Smooth muscle cell (in vitro differentiated cells): Measurements from ENCODE around the gene ELN. TPM values are rescaled to one million over a fixed set of nuclear protein-coding genes. Genes with fewer than 3 reads are reported as not detected.

Experiments used
- DNase-seq: peaks from one replicate; lab custom pipeline; 2025; ENCODE audit not compliant: unreplicated experiment; lab: John Stamatoyannopoulos, UW
- H2AFZ ChIP-seq: fragments of 200-600 bp; sonication (generic); 2 replicates; pipeline ENCODE4 v1.6.0; 2016; ENCODE audit warnings: antibody characterized with exemption, low read depth, mild to moderate bottlenecking
- H3F3A ChIP-seq: fragments of 200-600 bp; sonication (generic); 2 replicates; pipeline ENCODE4 v1.6.0; 2017; ENCODE audit warnings: antibody characterized with exemption, low read depth
- H3K27ac ChIP-seq: fragments of 200-600 bp; sonication (generic); 2 replicates; pipeline ENCODE4 v1.5.1; 2016; ENCODE audit warnings: low read depth, mild to moderate bottlenecking
- H3K27me3 ChIP-seq: fragments of 200-600 bp; sonication (generic); 2 replicates; pipeline ENCODE4 v1.6.1; 2016; ENCODE audit warnings: low read depth, mild to moderate bottlenecking
- H3K36me3 ChIP-seq: fragments of 200-600 bp; sonication (generic); 2 replicates; pipeline ENCODE4 v1.5.1; 2016; ENCODE audit warnings: low read depth
- H3K4me1 ChIP-seq: fragments of 200-600 bp; sonication (generic); 2 replicates; pipeline ENCODE4 v1.5.1; 2016; ENCODE audit warnings: low read depth
- H3K4me2 ChIP-seq: fragments of 200-600 bp; sonication (generic); 2 replicates; pipeline ENCODE4 v1.6.0; 2016; ENCODE audit warnings: mild to moderate bottlenecking
- H3K4me3 ChIP-seq: fragments of 200-600 bp; sonication (generic); 2 replicates; pipeline ENCODE4 v1.5.1; 2016; ENCODE audit warnings: mild to moderate bottlenecking
- H3K79me2 ChIP-seq: fragments of 200-600 bp; sonication (generic); 2 replicates; pipeline ENCODE4 v1.6.0; 2016; ENCODE audit warnings: low read depth, mild to moderate bottlenecking
- H3K9ac ChIP-seq: fragments of 200-600 bp; sonication (generic); 2 replicates; pipeline ENCODE4 v1.6.0; 2016; ENCODE audit warnings: low read depth
- H3K9me3 ChIP-seq: fragments of 200-600 bp; sonication (generic); replicated peaks from 2 replicates; pipeline ENCODE4 v1.5.1; 2016; ENCODE audit warnings: low read depth
- H4K20me1 ChIP-seq: fragments of 200-600 bp; sonication (generic); 2 replicates; pipeline ENCODE4 v1.6.0; 2016; ENCODE audit warnings: low read depth
- WGBS: methylation state at CpG from one replicate; pipeline ENCODE4 v1.1.7; 2016; ENCODE audit warnings: low lambda C conversion rate; 5-methylcytosine and 5-hydroxymethylcytosine counted together
- polyA plus RNA-seq: library from polyadenylated mRNA; unstranded; fragments of >200 nt; fragmentation: Nextera tagmentation; extraction: Ambion mirVana; gene quantifications from 2 replicates; pipeline ENCODE4 v1.2.1, GENCODE V29; 2016
- total RNA-seq: library from RNA; depleted of rRNA; stranded (reverse); fragments of >200 nt; gene quantifications from 2 replicates; pipeline ENCODE4 v1.2.3, GENCODE V29; 2014
- TF ChIP-seq, protein P1 (sequence below): fragments of 200-600 bp; sonication (generic); IDR thresholded peaks from 2 replicates; pipeline ENCODE4 v1.5.1; 2017; ENCODE audit warnings: borderline replicate concordance, mild to moderate bottlenecking, antibody characterized with exemption; ENCODE audit not compliant: insufficient read depth, poor library complexity, severe bottlenecking

The ELN gene
- total and polyA plus RNA-seq, 2 experiments from 2014 or later: 0.13 TPM; not detected in 1

DNA sequence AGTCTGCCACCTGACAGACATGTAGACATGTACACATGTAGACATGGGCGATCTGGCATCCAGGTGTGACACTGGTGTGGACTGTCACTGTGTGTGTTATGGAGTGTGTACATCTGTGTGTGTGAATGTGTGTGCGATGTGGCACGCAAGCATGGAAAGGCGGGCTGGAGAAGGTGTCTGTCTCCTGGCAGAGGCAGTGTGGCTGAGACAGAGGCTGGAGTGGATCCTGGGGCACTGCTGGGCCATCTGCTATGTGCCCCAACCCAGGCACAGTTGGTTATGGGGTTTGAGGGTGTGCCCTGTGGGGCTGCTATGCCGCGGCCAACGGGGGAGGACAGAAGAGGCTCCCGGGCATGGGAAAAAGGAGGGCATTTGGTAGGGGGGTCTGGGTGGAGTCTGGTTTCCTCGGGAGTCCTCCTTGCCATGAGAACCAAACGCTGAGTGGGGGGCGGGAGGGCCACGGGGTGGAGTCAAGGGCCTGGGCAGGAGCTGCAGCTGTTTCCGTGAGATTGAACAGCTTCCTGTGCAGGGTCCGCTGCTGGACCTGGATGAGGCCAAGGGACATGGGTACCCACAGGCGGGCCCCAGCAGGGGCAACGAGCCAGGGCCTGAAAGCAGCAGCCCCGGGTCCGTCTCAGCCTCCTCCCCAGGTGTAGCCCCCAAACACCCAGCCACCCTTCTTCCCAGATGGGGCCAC lies 1.3 kb downstream of the ELN start:
- 79% methylated on average over 18 of the region's 18 CpGs for WGBS
- Histone ChIP-seq H3K79me2 (no peaks in the 10 kb centered on the region), H4K20me1 (no peaks in the 10 kb centered on the region), H3K4me1 (peaks cover 4% of the 10 kb centered on the region), H2AFZ (no peak overlapping the region), H3K4me2 (no peak overlapping the region), H3K9me3 (no peaks in the 10 kb centered on the region), H3K36me3 (no peaks in the 10 kb centered on the region), H3K9ac (no peak overlapping the region), H3K27ac (no peak overlapping the region), H3F3A (no peaks in the 10 kb centered on the region), H3K4me3 (no peak overlapping the region), H3K27me3 (no peaks in the 10 kb centered on the region)
- no peak for DNase-seq
- TF ChIP-seq, protein P1, sequence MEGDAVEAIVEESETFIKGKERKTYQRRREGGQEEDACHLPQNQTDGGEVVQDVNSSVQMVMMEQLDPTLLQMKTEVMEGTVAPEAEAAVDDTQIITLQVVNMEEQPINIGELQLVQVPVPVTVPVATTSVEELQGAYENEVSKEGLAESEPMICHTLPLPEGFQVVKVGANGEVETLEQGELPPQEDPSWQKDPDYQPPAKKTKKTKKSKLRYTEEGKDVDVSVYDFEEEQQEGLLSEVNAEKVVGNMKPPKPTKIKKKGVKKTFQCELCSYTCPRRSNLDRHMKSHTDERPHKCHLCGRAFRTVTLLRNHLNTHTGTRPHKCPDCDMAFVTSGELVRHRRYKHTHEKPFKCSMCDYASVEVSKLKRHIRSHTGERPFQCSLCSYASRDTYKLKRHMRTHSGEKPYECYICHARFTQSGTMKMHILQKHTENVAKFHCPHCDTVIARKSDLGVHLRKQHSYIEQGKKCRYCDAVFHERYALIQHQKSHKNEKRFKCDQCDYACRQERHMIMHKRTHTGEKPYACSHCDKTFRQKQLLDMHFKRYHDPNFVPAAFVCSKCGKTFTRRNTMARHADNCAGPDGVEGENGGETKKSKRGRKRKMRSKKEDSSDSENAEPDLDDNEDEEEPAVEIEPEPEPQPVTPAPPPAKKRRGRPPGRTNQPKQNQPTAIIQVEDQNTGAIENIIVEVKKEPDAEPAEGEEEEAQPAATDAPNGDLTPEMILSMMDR: no peak

DNA sequence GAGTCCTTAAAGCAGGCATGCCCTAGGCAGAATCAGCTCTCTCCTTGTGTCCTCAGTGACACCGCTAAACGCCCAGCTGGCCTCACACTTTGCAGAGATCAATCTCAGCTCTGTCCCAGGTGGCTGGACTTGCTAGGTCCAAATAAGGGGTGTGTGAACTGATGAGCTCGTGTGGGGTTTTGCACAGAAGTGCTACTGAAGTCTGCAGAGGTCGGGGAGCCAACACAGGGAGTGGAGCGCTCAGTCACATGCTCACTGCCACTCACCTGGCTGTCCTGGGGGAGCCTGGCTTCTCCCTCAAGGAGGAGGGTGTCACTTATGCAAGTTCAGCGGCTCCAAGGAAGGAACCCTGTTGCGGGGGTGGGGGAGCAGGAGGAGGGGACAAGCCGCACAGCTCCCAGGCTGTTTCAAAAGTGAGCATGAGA lies 2.0 kb downstream of the ELN start:
- H3K4me3 ChIP-seq: no peak overlapping the region

DNA sequence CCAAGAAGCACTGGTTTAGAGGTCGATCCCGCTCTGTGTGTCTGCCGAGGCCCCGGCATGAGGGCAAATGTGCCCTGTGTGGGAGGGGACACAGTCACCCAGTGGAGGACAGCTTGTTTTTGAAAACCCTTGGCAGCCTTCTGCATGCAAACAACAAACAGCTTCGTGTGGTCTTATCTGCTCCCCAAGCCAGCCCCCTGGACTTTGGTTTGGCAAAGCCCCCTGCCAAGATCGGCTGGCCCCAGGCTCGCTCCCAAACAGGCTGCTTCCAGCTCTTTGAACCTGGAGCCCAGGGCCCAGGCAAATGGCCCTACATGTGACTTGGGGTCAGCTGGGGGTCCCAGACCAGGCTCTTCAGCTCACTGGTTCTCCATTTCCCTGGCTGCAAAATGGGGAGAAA lies 2.9 kb downstream of the ELN start:
- Histone ChIP-seq H3F3A (no peaks in the 10 kb centered on the region), H3K36me3 (no peaks in the 10 kb centered on the region), H3K4me2 (no peak overlapping the region), H2AFZ (no peak overlapping the region), H3K4me1 (peaks cover 4% of the 10 kb centered on the region), H4K20me1 (no peaks in the 10 kb centered on the region), H3K27ac (no peak overlapping the region), H3K9ac (no peak overlapping the region), H3K9me3 (no peaks in the 10 kb centered on the region), H3K4me3 (no peak overlapping the region), H3K79me2 (no peaks in the 10 kb centered on the region), H3K27me3 (no peaks in the 10 kb centered on the region)
- TF ChIP-seq, protein P1: no peak
- no peak for DNase-seq
- 85% methylated on average over 7 of the region's 7 CpGs for WGBS

More for the DNA sequence above, 2.0 kb downstream of the ELN start:
- Histone ChIP-seq H3K27ac (no peak overlapping the region), H3K9ac (no peak overlapping the region), H4K20me1 (no peaks in the 10 kb centered on the region), H3K4me2 (no peak overlapping the region), H2AFZ (no peak overlapping the region), H3K36me3 (no peaks in the 10 kb centered on the region), H3K79me2 (no peaks in the 10 kb centered on the region), H3K9me3 (no peaks in the 10 kb centered on the region), H3F3A (no peaks in the 10 kb centered on the region), H3K27me3 (no peaks in the 10 kb centered on the region), H3K4me1 (peaks cover 4% of the 10 kb centered on the region)
- TF ChIP-seq, protein P1: no peak
- no peak for DNase-seq
- 62% methylated on average over 8 of the region's 8 CpGs for WGBS
